ENCODE data around the gene PLRG1. TPM values are rescaled to one million over a fixed set of nuclear protein-coding genes. Genes with fewer than 3 reads are reported as not detected.

Gene PLRG1
- polyA plus RNA-seq, 1 donor (not counting 4 experiments of a cell fraction or from before 2014, with no cell fraction given): 132 TPM

- H3K79me2 ChIP-seq (ENCODE audit: control insufficient read depth, insufficient read depth, low read length): no peaks in the 10 kb centered on the region
- no peak for DNase-seq (ENCODE audit: low read depth, low spot score)
- no peak for TF ChIP-seq EZH2 (IDR thresholded peaks at IDR 0.05; ENCODE audit: low read length)
- no peak for TF ChIP-seq CTCF (optimal IDR thresholded peaks at IDR 0.05 in 1 of 3, IDR thresholded peaks at IDR 0.05 in 1 of 3, conservative IDR thresholded peaks at IDR 0.05 in 1 of 3; ENCODE audit: extremely low read depth in 1 of 3, insufficient read depth in 2 of 3, low read length in 3 of 3)
- no peaks in the 10 kb centered on the region for H3K9me3 ChIP-seq (ENCODE audit: control insufficient read depth, low read depth, low read length)
- H3K9me1 ChIP-seq (ENCODE audit: control insufficient read depth, extremely low read depth, insufficient read depth, low read length): no peaks in the 10 kb centered on the region
- no peaks in the 10 kb centered on the region for H3K27me3 ChIP-seq (ENCODE audit: control insufficient read depth, extremely low read depth, insufficient read depth, low read length)
- no peak overlapping the region for H3K9ac ChIP-seq (ENCODE audit: control insufficient read depth, extremely low read depth, insufficient read depth, low read length)
- dilution Hi-C loops (cut with MboI; ENCODE audit: extremely low pct_ligation_motif_present, low sequenced_read_pairs): no loop called here
- no peak for FAIRE-seq
- H3K36me3 ChIP-seq (ENCODE audit: control insufficient read depth in 2 of 2, extremely low read depth in 1 of 2, insufficient read depth in 2 of 2, low read length in 2 of 2): no peaks in the 10 kb centered on the region
- no peak overlapping the region for H2AFZ ChIP-seq (ENCODE audit: control insufficient read depth, low read length)
- H3K27ac ChIP-seq (ENCODE audit: control insufficient read depth, insufficient read depth, low read length): no peak overlapping the region
- peaks cover 11% of the 10 kb centered on the region for H3K4me1 ChIP-seq (ENCODE audit: control insufficient read depth, extremely low read depth, insufficient read depth, low read length)
- H3K4me2 ChIP-seq (ENCODE audit: control insufficient read depth, extremely low read depth, insufficient read depth, low read depth, low read length): no peak overlapping the region
- no peak overlapping the region for H3K4me3 ChIP-seq (ENCODE audit: control insufficient read depth in 2 of 3, extremely low read depth in 1 of 3, insufficient read depth in 2 of 3, low read depth in 1 of 3, low read length in 3 of 3)
- H4K20me1 ChIP-seq (ENCODE audit: control insufficient read depth, extremely low read depth, insufficient read depth, low read length): no peaks in the 10 kb centered on the region
Measured at GRCh38 chr4:154528869-154529268, 21.3 kb downstream of the PLRG1 start.

GRCh38 chr4:154527308-154527707 lies 22.9 kb downstream of the PLRG1 start:
- FAIRE-seq: no peak
- Histone ChIP-seq H3K9ac (ENCODE audit: control insufficient read depth, extremely low read depth, insufficient read depth, low read length) (no peak overlapping the region), H3K79me2 (ENCODE audit: control insufficient read depth, insufficient read depth, low read length) (no peaks in the 10 kb centered on the region), H3K27me3 (ENCODE audit: control insufficient read depth, extremely low read depth, insufficient read depth, low read length) (no peaks in the 10 kb centered on the region), H3K4me3 (ENCODE audit: control insufficient read depth in 2 of 3, extremely low read depth in 1 of 3, insufficient read depth in 2 of 3, low read depth in 1 of 3, low read length in 3 of 3) (no peak overlapping the region), H2AFZ (ENCODE audit: control insufficient read depth, low read length) (no peak overlapping the region), H3K27ac (ENCODE audit: control insufficient read depth, insufficient read depth, low read length) (no peak overlapping the region), H4K20me1 (ENCODE audit: control insufficient read depth, extremely low read depth, insufficient read depth, low read length) (no peaks in the 10 kb centered on the region), H3K36me3 (ENCODE audit: control insufficient read depth in 2 of 2, extremely low read depth in 1 of 2, insufficient read depth in 2 of 2, low read length in 2 of 2) (no peaks in the 10 kb centered on the region), H3K4me2 (ENCODE audit: control insufficient read depth, extremely low read depth, insufficient read depth, low read depth, low read length) (no peak overlapping the region), H3K9me3 (ENCODE audit: control insufficient read depth, low read depth, low read length) (no peaks in the 10 kb centered on the region), H3K4me1 (ENCODE audit: control insufficient read depth, extremely low read depth, insufficient read depth, low read length) (peaks cover 11% of the 10 kb centered on the region), H3K9me1 (ENCODE audit: control insufficient read depth, extremely low read depth, insufficient read depth, low read length) (no peaks in the 10 kb centered on the region)
- TF ChIP-seq EZH2 (IDR thresholded peaks at IDR 0.05; ENCODE audit: low read length): no peak
- TF ChIP-seq CTCF (optimal IDR thresholded peaks at IDR 0.05 in 1 of 3, IDR thresholded peaks at IDR 0.05 in 1 of 3, conservative IDR thresholded peaks at IDR 0.05 in 1 of 3; ENCODE audit: extremely low read depth in 1 of 3, insufficient read depth in 2 of 3, low read length in 3 of 3): no peak
- no peak for DNase-seq (ENCODE audit: low read depth, low spot score)
- dilution Hi-C loops (cut with MboI; ENCODE audit: extremely low pct_ligation_motif_present, low sequenced_read_pairs): no loop called here
